Activated CD8-positive, alpha-beta memory T cell treated with anti-CD3 and anti-CD28 coated beads, Interleukin-2, amount 50 U/mL, for 1 hour (primary cell): ENCODE data around the gene FAM184A.
"Not testable (repeated sequence)": the region's sequence is repeated elsewhere in the genome, so short reads cannot be mapped to it uniquely, and the experiment has no call there.

ENCODE experiments used
- DNase-seq: peaks from one replicate; pipeline ENCODE4 v3.0.0-alpha.2; 2020; ENCODE audit errors: extremely low read depth

The FAM184A gene

DNA sequence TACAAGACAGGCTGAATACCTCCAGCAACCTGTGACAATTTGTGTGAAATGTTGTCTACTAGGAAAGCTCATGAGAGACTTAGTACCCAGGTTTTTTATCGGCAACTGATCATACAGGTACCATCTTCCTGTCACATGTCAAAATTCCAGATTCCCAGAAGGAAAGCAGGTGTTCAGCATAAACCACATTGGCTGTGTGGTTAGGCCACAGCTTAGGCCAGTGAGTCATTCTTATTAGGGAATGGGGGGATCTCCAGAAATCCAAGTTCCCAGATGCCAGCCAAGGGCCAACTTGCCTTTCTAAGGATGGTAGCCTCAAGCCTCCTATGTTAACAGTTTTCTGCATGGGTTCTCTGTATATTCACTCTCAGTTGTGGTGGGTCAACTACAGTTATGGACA is 65.9 kb downstream of the FAM184A start:
- DNase-seq, result no peak

DNA sequence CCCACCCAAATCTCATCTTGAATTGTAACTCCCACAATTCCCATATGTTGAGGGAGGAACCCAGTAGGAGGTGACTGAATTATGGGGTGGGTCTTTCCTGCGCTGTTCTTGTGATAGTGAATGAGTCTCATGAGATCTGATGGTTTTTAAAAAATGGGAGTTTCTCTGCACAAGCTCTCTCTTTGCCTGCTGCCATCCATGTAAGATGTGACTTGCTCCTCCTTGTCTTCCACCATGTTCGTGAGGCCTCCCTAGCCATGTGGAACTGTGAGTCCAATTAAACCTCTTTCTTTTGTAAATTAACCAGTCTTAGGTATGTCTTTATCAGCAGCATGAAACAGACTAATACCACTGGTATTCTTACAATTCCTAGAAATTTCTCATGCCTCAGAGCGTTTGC is 69.2 kb downstream of the FAM184A start:
- not testable (repeated sequence) for DNase-seq

DNA sequence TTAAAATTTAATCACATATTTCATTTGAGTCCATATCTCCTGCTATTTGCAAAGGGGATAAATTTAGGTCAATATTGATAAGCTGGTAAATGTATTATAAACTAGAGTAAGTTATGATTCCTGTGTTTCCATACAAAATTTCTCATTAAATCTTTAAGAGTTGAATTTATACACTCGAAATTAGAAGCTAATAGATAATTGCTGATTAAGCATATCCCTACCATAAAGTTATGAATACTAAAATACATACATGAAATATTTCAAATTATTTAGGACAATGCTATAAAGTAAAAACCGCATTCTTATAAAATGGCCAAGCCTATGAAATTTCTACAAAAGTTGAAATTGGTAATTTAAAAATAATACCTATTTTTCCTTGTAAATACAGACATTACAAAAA is 71.5 kb downstream of the FAM184A start:
- DNase-seq, result no peak

DNA sequence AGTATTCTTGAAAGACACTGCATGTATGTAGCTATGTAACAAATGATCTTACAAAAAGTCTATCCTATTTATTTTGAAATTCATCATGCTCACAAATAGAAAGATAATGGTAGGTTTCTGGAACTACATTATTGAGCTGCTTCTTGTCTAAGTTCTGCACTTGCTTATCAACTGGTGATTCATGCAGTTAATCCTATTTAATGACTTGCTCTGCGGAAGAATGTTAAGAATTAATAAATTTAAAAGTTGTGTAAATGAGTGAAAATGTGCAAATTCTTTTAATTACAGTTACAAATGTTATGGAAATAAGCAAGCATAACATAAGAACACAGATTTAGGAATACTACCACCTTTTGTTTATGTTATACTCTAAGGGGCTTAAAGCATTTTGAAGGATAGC is 76.4 kb downstream of the FAM184A start:
- DNase-seq, result no peak

DNA sequence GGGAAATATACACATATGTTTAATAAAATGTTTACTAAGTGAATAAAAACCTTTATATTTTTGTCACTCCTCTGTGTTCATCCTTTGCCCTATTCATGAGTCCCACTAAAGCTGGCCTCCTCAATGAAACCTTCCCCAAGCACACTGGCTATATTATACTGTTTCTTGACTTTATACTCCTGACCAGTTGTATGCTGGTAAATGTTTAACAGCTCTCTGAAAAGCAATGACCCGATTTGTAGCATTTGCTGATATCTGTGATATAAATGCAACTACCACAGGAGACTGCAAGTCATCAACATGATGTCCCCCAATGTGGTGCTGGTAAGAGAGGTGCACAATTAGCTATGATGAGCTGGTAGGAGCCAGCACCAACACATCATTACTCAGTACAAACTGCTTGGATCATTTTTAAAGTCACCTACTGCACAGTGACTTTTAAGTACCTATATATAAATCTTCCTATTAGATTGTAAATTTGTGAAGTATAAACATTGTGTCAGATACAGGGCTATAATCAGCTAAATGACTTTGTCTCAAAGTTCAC is 78.9 kb downstream of the FAM184A start:
- no peak for DNase-seq

DNA sequence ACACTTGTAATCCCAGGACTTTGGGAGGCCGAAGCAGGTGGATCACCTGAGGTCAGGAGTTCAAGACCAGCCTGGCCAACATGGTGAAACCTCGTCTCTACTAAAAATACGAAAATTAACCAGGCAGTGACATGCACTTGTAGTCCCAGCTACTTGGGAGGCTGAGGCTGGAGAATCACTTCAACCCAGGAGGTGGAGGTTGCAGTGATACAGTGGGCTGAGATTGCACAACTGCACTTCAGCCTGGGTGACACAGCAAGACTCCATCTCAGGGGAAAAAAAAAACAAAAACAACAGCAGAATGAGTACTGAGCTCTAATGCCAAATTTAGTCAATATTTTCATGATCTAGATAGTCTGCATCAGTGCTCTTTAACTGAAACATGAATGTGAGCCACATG is 81.0 kb downstream of the FAM184A start:
- DNase-seq, result not testable (repeated sequence)

DNA sequence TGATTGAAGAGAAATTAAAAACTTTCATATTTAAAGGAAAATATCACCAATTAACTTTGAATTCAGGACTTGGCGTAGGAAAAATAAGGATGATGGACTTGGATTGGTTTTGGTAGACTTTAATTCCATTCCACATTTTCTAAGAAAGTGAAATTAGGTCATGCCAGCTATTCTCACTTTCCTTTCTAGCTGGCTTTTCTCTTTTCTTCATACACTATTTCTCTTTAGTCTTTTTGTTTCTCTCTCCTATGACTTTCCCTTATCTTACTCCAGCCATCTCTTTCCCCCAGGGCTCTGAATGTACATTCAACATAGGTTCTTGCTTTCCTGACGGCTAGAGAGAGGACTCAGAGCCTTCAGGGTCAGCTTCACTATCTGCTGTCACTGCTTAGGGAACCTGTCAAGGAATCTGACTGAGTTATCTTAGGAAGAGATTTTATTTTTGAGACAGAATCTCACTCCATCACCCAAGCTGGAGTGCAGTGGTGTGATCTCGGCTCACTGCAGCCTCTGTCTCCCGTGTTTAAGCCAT is 82.1 kb downstream of the FAM184A start:
- DNase-seq, result no peak

DNA sequence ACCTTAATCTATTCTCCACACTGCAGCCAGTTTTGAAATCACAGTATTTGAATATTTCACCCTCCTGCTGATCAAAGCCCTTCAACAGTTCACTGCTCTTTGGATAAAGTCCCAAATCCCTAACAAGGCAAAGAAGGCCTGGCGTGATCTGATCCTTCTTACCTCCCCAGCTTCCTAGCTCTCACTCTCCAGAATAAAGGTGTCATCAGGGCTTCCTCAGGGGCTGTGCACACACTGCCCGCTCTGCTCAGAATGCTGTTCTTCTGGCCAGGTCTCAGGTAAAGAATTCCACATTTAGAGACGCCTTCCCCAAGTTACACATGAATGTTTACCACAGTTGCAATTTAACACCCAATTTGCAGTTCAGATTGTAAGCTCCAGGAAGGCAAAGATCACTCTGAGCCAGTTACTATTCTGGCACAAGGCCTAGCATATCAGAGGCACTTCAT is 84.6 kb downstream of the FAM184A start:
- no peak for DNase-seq

DNA sequence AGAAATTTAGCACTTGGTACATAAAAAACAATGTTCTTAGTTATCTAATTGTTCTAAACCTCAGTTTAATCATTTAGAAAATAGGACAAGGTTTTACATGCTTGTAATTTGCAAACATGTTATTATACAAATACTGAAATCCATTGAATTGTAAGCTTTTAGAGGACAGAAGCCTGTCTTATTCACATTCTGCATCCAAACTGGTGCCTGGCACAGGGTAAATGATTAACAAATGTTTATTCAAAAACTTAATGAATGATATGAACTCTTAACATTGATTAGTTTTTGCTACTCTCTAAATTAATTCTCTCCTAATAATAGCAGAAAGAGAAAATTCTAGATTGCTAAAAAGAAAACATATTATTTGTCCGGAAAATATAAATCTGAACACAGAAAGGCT is 85.1 kb downstream of the FAM184A start:
- DNase-seq, result no peak

DNA sequence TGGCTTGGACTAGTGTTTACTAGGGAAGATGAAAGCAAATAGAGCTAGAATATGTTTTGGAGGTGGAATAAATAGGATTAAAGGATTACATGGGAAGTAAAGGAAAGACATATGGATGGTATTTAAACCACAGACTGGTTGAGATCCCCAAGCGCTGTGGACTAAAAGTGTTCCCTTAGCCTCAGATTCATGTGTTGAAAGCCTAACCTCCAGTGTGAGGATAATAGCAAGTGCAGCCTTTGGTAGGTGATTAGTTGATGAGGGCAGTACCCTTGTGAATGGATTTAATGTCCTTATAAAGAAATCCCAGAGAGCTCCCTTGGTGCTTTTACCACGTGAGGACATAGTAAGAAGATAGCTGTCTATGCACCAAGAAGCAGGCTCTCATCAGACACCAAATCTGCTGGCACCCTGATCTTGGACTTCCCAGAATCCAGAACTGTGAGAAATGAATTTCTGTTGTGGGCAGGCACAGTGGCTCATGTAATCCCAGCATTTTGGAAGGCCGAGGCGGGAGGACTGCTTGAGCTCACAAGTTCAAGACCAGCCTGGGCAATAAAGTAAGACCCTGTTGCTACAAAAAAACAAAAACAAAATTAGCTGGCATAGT is 86.2 kb downstream of the FAM184A start:
- no peak for DNase-seq

DNA sequence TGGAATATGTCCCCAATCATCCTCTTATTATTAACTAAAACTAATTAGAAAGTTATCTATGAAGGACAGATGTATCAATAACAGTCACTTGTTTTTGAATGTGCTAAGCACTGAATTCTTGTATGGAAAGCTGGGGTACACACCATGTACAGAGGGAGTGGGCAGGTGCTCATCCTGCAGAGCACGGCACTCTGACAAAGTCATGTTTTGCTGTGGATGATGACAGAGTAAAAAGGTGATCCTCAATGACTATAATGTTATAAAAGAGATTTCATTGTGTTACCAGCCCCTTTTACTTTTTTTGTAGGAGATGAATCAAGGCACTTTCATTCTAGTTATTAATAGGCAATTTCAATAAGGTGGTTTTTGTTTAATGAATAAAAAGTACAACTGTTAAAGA is 92.2 kb downstream of the FAM184A start:
- DNase-seq, result no peak

DNA sequence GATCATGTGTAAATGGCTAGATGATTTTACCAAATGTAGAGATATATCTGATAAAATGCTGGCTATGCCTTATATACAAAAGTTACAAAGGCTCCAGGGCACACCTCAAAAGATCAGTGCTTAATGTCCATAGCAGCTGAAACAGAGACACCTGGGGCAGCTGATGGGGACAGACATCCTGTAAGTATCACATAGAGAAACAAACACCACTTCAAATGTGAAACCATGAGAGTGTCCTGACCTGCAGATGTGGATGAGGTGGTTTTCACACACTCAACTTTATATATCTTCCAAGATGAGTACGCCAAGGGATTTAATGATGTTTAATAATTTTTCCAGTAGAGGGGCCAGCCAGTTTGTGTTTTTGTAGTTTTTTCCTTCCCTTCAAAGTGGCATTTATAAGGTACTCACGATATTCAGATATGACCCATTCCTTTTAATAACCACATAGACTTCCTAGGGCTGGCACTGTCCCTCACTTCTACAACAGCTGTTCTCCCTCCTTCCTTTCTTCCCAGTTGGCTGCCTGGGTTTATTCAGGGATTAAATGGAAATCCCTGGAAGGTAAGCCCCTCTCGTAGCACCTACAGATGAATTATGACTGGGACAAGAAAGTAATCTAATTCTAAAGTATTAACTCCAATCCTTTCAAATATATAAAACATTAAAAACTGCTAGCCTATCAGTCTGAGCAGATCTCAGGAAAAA is 93.2 kb downstream of the FAM184A start:
- no peak for DNase-seq

DNA sequence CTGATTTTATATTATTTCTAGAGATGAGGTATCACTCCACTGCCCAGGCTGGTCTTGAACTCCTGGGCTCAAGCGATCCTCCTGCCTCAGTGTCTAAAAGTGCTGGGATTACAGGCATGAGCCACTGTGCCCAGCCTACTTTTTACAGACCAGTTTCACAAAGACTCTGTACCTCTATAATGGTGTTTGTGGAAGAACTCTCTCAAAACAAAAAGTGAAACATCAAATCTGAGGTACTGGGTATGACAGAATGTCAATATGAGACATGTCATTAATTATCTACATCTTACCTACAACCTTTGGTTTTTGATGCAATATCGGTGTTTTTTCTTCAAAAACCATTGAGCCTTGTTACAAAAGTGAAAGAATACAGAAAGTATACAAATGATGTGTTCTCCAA is 94.1 kb downstream of the FAM184A start:
- DNase-seq, result no peak

DNA sequence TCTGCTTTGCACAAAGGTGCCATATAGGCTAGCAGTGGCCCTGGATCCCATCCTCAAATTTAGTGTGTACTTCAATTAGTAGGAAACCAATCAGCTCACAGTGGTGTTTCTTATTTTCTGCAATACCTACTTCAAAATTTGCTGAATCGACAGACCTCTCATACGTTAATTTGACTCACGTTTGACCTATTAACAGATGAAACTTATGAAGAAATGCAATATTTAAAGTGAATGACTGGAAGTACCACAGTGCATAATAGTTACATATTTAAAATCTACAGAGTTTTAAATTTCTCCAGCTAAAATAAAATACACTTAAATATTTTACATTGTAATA is 95.9 kb downstream of the FAM184A start:
- DNase-seq, result no peak

DNA sequence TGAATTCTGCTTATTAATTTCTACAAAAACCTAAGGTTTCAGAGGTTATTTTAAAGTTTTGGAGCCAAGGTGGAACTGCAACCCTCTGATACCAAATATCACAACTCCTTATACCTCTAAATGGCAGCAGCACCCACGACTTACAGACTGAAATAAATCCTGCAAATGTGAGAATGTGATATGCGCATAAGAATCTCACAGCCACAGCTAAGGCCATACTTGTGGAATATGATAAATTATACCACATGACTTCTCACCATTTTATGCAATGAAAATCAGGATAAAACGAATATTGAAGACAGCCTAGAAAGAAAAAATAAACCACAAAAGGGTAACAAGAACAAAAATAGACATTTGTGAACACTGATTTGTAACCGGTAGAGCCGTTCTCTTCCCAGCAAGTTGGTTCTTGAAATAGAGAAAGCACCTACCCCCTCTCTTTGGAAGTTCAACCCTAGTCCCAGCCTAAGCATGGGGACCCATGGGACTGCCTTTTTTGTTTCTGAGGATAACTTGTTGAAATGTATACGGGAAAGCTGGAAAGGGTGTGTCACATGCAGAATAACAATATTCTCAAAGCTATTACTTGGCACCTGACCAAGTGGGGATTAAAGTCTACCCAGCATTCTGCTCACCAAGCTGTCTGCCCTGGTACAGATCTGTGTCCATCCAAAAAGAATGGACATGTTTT is 96.4 kb downstream of the FAM184A start:
- DNase-seq, result no peak

DNA sequence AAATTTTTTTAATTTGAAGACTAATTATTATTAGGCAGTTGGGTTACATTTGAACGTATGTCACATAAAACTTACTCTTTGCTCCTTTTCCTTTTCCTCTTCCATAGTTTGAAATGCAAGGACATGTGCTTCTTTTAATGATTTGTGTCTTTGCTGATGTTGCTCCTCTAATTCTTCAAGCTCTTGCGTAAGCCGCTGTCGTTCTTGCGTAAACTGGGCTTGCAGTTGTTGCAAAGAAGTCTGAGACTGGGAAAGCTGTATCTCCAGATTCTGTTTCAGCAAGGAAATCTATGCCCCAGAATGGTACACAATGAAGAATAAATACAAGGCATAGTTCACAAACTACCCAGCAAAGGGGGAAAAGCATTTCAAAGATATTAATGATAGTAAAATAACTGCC is 98.4 kb downstream of the FAM184A start:
- no peak for DNase-seq

DNA sequence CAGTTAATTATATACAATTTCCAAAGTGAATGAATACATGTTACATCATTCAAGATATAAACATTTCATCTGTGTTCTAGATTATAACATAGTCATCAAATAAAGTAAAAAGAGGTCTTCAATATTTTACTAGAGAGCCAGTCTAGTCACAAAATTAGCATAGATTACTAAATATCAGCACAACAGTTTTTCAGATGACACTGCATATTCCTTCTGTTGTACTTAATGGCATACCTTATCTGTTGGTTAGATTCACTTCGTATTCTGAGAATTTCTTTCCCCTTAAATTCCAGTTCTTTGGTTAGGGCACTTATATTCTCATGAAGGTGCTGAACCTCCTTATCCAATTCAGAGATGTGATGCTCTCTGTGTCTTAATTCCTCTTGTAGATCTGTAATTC is 103.7 kb downstream of the FAM184A start:
- no peak for DNase-seq

DNA sequence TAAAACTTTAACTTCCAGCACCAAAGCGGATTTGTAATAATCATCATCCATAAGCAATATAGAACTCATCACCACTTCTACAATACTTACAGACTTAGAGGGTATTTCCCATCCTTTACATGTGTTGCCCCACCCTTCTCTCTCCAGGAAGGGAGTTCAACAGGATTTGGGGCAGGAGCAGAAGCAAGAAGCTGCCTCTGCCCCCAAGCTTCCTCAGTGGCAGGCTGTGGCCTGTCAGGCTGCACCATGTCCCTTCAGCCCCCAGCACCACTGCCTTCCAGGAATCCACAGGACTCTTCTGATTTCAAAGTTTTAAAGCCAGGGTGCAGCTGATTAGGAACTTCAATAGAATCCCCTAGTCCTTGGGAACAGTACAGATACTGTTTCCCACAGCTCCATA is 106.8 kb downstream of the FAM184A start:
- no peak for DNase-seq

DNA sequence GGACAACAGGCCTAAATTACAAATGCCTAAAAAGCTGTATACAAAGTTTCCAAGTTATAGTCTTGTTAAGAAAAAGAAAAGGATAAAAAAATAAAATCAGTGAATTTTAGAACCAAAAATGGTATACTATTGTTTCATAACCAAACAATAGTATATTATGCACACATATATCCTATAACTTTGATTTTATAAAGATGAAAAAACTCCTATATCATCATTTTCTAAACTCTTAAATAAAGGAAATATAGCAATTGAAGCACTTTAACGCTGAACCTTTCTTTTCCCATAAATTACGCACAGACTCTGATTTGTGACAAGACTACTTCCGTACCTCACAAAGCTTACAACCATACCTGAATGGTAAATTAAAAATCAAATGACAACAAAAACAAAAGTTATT is 107.6 kb downstream of the FAM184A start:
- no peak for DNase-seq

DNA sequence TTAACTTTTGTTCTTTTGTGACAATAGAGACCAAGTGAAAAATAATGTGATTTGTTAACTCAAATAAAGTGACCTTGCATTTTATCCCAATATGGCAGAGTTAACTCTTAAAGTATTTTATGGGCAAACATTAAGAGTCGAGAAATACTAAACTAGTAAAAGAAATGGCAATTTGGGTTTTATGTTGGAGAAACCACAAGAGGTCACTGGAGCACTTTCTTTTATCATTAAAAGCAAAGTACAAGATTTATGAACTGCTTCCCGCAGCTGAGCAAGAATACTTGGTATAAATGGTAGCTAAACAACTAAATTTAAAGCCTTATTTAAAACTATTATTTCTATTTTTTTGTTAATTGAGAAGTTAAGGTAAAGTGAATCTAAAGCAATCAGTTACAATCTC is 110.0 kb downstream of the FAM184A start:
- DNase-seq, result no peak

DNA sequence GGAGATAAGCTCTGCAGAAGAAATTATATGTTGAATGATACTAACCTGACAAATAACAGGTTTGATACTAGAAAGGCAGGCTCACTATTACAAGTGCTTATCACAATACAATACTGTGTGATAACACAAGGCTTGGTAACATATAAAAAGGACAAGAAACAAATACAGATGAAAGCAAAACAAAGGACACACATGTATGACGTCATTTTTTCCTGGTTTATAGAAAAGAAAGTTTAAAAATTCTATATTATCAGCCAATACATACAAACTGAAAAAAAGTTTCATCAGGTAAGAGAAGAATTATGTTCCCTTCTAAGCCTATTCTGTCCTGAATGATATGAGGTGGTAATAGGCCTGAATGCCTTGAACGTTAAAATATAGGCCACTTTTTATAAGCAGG is 111.2 kb downstream of the FAM184A start:
- no peak for DNase-seq

DNA sequence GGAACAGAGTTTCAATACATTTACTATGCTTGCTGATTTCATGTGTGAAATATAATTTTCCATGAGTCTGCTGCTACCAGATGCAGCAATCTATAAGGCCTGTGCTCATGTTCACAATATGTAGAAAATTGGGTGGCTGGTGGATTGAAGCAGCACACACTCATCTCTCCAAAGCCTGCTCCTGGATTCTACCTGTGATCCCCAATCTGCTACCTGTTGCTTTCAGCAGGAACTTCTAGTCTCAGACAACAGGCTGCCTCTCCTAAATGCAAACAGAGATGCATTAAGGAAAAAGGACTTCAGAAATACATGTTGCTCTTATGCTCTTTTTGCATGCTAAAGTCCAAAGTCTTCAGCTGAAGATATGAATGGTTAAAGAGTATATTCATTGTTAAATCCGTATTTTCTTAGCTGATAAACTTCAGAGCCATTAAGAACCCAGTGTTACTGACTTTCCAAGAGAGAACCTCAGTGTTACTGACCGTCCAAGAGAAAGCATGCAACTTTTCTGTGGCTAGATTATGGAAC is 112.6 kb downstream of the FAM184A start:
- no peak for DNase-seq

DNA sequence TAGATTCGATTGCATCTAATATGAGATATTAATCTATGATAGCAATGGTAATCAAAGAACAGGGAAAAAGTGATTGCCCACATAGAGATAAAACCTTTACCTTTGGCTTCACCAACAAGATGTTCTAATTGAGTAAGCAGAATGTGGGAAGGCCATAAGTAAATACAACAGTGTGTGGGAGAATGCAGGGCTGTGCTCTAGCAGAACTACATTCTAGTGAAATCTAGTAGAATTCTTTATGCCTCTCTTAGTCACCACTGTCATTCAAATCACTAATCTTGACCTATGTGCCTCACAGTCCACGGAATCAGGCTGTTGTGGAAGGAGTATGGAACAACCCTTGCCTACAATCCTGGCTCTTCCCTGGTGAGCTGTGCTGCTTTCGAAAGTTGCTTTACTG is 113.1 kb downstream of the FAM184A start:
- DNase-seq, result no peak
